Chondrocyte (in vitro differentiated cells): ENCODE data around the gene TBCC. TPM values are rescaled to one million over a fixed set of nuclear protein-coding genes. Genes with fewer than 3 reads are reported as not detected.

Experiments
- DNase-seq: peaks from one replicate; pipeline ENCODE4 v3.0.0; 2021; ENCODE audit warnings: mixed read lengths, low spot score
- H3K27ac Mint-ChIP-seq: one replicate; pipeline ENCODE4 v1.8.0; 2021; ENCODE audit warnings: mild to moderate bottlenecking, moderate library complexity, mixed read lengths; ENCODE audit not compliant: unreplicated experiment
- H3K27me3 Mint-ChIP-seq: 2 replicates; pipeline ENCODE4 v1.8.0; 2021; ENCODE audit warnings: low read depth, mixed read lengths
- H3K36me3 Mint-ChIP-seq: 2 replicates; pipeline ENCODE4 v1.8.0; 2021; ENCODE audit warnings: low read depth, mixed read lengths
- H3K4me1 Mint-ChIP-seq: 2 replicates; pipeline ENCODE4 v1.8.0; 2021; ENCODE audit warnings: low read depth, mild to moderate bottlenecking, mixed read lengths
- H3K4me3 Mint-ChIP-seq: one replicate; pipeline ENCODE4 v1.8.0; 2021; ENCODE audit warnings: mild to moderate bottlenecking, moderate library complexity, mixed read lengths; ENCODE audit not compliant: unreplicated experiment
- H3K9me3 Mint-ChIP-seq: 2 replicates; pipeline ENCODE4 v1.8.0; 2021; ENCODE audit warnings: low read depth, mixed read lengths
- CTCF ChIP-seq: fragments of 200-600 bp; sonication (generic); IDR thresholded peaks from 2 replicates; pipeline ENCODE4 v1.5.0; 2021; ENCODE audit warnings: antibody characterized with exemption, mild to moderate bottlenecking, moderate library complexity
- total RNA-seq: library from RNA; stranded (reverse); gene quantifications from 3 replicates; pipeline ENCODE4 v1.2.1, GENCODE V29; 2021

Gene TBCC
- total RNA-seq, 1 donor from 2014 or later = 19.3 TPM

GRCh38 chr6:42782689-42783176 lies 36.8 kb upstream of the TBCC start:
- no peak for TF ChIP-seq CTCF
- H3K27me3 Mint-ChIP-seq = no peaks in the 10 kb centered on the region
- H3K4me1 Mint-ChIP-seq = peaks cover 9% of the 10 kb centered on the region
- peak overlapping the region; percentile 99 for H3K27ac Mint-ChIP-seq
- no peak for DNase-seq
- no peaks in the 10 kb centered on the region for H3K9me3 Mint-ChIP-seq
- H3K36me3 Mint-ChIP-seq = no peaks in the 10 kb centered on the region
- H3K4me3 Mint-ChIP-seq = peak overlapping the region; percentile 89

GRCh38 chr6:42781796-42782688 lies 36.1 kb upstream of the TBCC start, which contains the start of gene BICRAL:
Gene BICRAL, plus strand, starts transcription at chr6:42782052. Its CDS starts 39,971 bp downstream, at chr6:42822023.
- Mint-ChIP-seq H3K36me3 (no peaks in the 10 kb centered on the region), H3K9me3 (no peaks in the 10 kb centered on the region), H3K4me3 (peak within 1 kb of the TSS; percentile 89), H3K27me3 (no peaks in the 10 kb centered on the region), H3K27ac (peak within 1 kb of the TSS; percentile 99), H3K4me1 (peaks cover 16% of the 10 kb centered on the region)
- no peak for TF ChIP-seq CTCF
- DNase-seq = no peak

- Mint-ChIP-seq H3K4me3 (peak overlapping the region; percentile 89), H3K9me3 (no peaks in the 10 kb centered on the region), H3K27me3 (no peaks in the 10 kb centered on the region), H3K27ac (peak overlapping the region; percentile 10), H3K4me1 (peaks cover 19% of the 10 kb centered on the region), H3K36me3 (no peaks in the 10 kb centered on the region)
- no peak for DNase-seq
- no peak for TF ChIP-seq CTCF
Observed at GRCh38 chr6:42781546-42781795, 35.6 kb upstream of the TBCC start.

GRCh38 chr6:42779521-42779920 lies 33.6 kb upstream of the TBCC start:
- Mint-ChIP-seq H3K27me3 (no peaks in the 10 kb centered on the region), H3K27ac (no peak overlapping the region), H3K9me3 (no peaks in the 10 kb centered on the region), H3K4me1 (peaks cover 19% of the 10 kb centered on the region), H3K36me3 (no peaks in the 10 kb centered on the region), H3K4me3 (no peak overlapping the region)
- TF ChIP-seq CTCF = no peak
- DNase-seq = no peak

GRCh38 chr6:42778122-42778521 lies 32.2 kb upstream of the TBCC start:
- no peak for DNase-seq

More at GRCh38 chr6:42778122-42778521, 32.2 kb upstream of the TBCC start:
- Mint-ChIP-seq H3K9me3 (no peaks in the 10 kb centered on the region), H3K4me3 (no peak overlapping the region), H3K4me1 (peaks cover 19% of the 10 kb centered on the region), H3K36me3 (no peaks in the 10 kb centered on the region), H3K27ac (no peak overlapping the region), H3K27me3 (no peaks in the 10 kb centered on the region)
- TF ChIP-seq CTCF = no peak
